NCI-H128 (cell line): Measurements from ENCODE around the gene GRIK4.

ENCODE experiments used
- DNase-seq: peaks from one replicate; lab custom pipeline; 2025; ENCODE audit not compliant: unreplicated experiment; lab: John Stamatoyannopoulos, UW

The GRIK4 gene

GRCh38 chr11:120893440-120894201 is 382.1 kb downstream of the GRIK4 start:
- no peak for DNase-seq

GRCh38 chr11:120894202-120894985 is 382.8 kb downstream of the GRIK4 start:
- no peak for DNase-seq

- DNase-seq = no peak
Observed at GRCh38 chr11:120896687-120897086, 385.1 kb downstream of the GRIK4 start.

GRCh38 chr11:120898568-120898967 is 387.0 kb downstream of the GRIK4 start:
- DNase-seq = no peak

- DNase-seq = no peak
Observed at GRCh38 chr11:120899720-120900119, 388.2 kb downstream of the GRIK4 start.

- no peak for DNase-seq
Observed at GRCh38 chr11:120900643-120901042, 389.1 kb downstream of the GRIK4 start.

GRCh38 chr11:120903686-120904085 is 392.1 kb downstream of the GRIK4 start:
- no peak for DNase-seq

GRCh38 chr11:120904116-120904515 is 392.6 kb downstream of the GRIK4 start:
- no peak for DNase-seq

- no peak for DNase-seq
Observed at GRCh38 chr11:120906766-120907165, 395.2 kb downstream of the GRIK4 start.

GRCh38 chr11:120907971-120908370 is 396.4 kb downstream of the GRIK4 start:
- DNase-seq = no peak

GRCh38 chr11:120908461-120909181 is 397.1 kb downstream of the GRIK4 start:
- DNase-seq = no peak

GRCh38 chr11:120909676-120910416 is 398.3 kb downstream of the GRIK4 start:
- DNase-seq = no peak

- DNase-seq = no peak
Observed at GRCh38 chr11:120911943-120912342, 400.4 kb downstream of the GRIK4 start.

GRCh38 chr11:120912504-120912903 is 401.0 kb downstream of the GRIK4 start:
- DNase-seq = no peak

GRCh38 chr11:120912915-120913314 is 401.4 kb downstream of the GRIK4 start:
- DNase-seq = no peak

GRCh38 chr11:120914021-120914420 is 402.5 kb downstream of the GRIK4 start:
- no peak for DNase-seq

GRCh38 chr11:120914601-120915000 is 403.1 kb downstream of the GRIK4 start:
- no peak for DNase-seq

- DNase-seq = no peak
Observed at GRCh38 chr11:120917559-120918239, 406.2 kb downstream of the GRIK4 start.

- no peak for DNase-seq
Observed at GRCh38 chr11:120918257-120918656, 406.7 kb downstream of the GRIK4 start.

GRCh38 chr11:120919045-120919444 is 407.5 kb downstream of the GRIK4 start:
- no peak for DNase-seq
